GM10266 (cell line): ENCODE data around the gene MEDAG.
"Not testable (repeated sequence)": the region's sequence is repeated elsewhere in the genome, so short reads cannot be mapped to it uniquely, and the experiment has no call there.

ENCODE experiments used
- DNase-seq: peaks from one replicate; pipeline ENCODE4 v3.0.0; 2012; ENCODE audit errors: extremely low spot score
- TF ChIP-seq, protein P1 (sequence below): IDR thresholded peaks from 2 replicates; pipeline ENCODE4 v1.5.1; 2012; ENCODE audit warnings: mild to moderate bottlenecking, low read depth; ENCODE audit not compliant: control insufficient read depth, insufficient read depth; ENCODE audit errors: missing control alignments

The MEDAG gene

DNA sequence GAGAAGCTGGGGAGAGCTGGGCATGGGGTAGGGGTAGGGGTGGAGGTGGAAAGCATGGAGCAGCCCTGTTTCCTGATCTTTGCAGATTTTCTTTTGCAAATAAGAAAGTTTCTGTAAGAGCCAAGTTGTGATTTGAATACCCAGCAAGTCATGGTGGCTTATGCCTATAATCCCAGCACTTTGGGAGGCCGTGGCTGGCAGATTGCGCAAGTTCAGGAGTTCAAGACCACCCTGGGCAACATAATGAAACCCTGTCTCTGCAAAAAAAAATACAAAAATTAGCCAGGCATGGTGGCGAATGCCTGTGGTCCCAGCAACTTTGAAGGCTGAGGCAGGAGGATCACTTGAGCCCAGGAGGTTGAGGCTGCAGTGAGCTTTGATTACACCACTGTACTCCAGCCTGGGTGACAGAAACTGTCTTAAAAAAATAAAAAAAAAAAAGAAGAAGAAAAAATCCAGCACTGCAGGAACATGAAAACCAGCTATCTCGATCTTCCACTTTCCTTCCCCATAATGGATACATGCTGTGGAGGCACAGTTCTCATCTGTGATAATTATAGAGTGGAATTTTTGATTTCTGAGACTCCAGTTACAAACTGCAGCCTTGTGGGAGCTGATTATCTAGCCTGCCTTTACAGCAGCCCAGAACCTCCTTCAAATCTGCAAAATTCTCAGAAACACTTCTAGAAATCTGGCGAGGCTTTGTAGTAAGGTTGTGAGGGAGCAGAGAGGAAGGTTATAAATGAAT lies 14.3 kb downstream of the MEDAG start:
- DNase-seq, result no peak
- TF ChIP-seq, protein P1, sequence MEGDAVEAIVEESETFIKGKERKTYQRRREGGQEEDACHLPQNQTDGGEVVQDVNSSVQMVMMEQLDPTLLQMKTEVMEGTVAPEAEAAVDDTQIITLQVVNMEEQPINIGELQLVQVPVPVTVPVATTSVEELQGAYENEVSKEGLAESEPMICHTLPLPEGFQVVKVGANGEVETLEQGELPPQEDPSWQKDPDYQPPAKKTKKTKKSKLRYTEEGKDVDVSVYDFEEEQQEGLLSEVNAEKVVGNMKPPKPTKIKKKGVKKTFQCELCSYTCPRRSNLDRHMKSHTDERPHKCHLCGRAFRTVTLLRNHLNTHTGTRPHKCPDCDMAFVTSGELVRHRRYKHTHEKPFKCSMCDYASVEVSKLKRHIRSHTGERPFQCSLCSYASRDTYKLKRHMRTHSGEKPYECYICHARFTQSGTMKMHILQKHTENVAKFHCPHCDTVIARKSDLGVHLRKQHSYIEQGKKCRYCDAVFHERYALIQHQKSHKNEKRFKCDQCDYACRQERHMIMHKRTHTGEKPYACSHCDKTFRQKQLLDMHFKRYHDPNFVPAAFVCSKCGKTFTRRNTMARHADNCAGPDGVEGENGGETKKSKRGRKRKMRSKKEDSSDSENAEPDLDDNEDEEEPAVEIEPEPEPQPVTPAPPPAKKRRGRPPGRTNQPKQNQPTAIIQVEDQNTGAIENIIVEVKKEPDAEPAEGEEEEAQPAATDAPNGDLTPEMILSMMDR, result no peak

GRCh38 chr13:30923418-30923817 lies 17.3 kb downstream of the MEDAG start:
- TF ChIP-seq, protein P1, result no peak
- no peak for DNase-seq

DNA sequence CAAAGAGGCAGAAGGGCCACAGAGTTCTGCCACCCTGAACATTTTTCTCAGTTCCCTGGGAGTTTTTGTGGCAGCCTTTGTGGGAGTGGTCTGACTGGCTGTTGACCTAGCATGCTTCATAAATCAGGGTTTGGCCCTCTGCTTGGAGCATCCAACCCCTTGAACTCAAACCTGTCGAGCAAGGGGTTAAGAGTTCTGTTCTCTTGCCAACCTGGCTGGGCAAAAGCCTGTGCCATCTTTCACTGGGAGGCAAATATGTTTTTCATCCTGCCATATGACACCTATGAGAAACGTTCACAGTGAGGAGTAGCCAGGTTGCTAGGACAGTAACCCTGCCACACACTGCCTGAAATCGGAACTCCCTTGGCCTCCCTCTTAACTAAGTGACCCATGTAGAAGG lies 18.6 kb downstream of the MEDAG start:
- no peak for DNase-seq
- TF ChIP-seq, protein P1, result no peak

GRCh38 chr13:30925429-30925828 lies 19.4 kb downstream of the MEDAG start:
- DNase-seq, result no peak
- TF ChIP-seq, protein P1, result no peak

GRCh38 chr13:30926781-30927180 lies 20.7 kb downstream of the MEDAG start:
- TF ChIP-seq, protein P1, result no peak
- no peak for DNase-seq

- DNase-seq, result not testable (repeated sequence)
These were observed 21.1 kb downstream of the MEDAG start for GRCh38 chr13:30927188-30927587.

- TF ChIP-seq, protein P1, result no peak
- no peak for DNase-seq
These were observed 21.5 kb downstream of the MEDAG start for GRCh38 chr13:30927595-30927994.

GRCh38 chr13:30928978-30929377 lies 22.9 kb downstream of the MEDAG start:
- TF ChIP-seq, protein P1, result no peak
- no peak for DNase-seq
